Myocyte (in vitro differentiated cells): Measurements from ENCODE around the gene NRL. TPM values are rescaled to one million over a fixed set of nuclear protein-coding genes. Genes with fewer than 3 reads are reported as not detected.

Source experiments
- DNase-seq: peaks from one replicate; pipeline ENCODE4 v3.0.0-alpha.2; 2012; ENCODE audit warnings: low read depth
- total RNA-seq: library from RNA; depleted of rRNA; stranded (reverse); fragments of >200 nt; gene quantifications from 2 replicates; pipeline ENCODE4 v1.2.3, GENCODE V29; 2014

NRL gene
- total RNA-seq, 1 donor from 2014 or later = 4.5 TPM

DNA sequence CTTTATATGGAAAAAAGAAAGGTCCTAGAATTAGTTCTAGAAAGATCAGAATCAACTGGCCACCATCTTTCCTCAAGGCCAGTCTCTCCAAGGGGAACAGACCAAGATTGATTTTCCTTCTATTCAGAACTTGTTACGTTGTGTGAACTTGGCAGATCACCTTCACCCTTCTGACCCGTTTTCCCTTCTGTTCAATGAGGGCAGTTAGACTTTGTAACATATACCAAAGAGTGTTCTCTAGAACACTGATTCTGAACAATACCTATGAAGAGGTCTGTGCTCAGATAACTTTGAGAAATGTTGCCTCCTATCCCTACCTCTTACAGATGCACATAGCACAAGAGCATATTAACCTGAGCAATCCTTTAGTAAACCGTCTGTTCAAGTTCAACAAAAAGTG is 31.3 kb downstream of the NRL start:
- DNase-seq = no peak

DNA sequence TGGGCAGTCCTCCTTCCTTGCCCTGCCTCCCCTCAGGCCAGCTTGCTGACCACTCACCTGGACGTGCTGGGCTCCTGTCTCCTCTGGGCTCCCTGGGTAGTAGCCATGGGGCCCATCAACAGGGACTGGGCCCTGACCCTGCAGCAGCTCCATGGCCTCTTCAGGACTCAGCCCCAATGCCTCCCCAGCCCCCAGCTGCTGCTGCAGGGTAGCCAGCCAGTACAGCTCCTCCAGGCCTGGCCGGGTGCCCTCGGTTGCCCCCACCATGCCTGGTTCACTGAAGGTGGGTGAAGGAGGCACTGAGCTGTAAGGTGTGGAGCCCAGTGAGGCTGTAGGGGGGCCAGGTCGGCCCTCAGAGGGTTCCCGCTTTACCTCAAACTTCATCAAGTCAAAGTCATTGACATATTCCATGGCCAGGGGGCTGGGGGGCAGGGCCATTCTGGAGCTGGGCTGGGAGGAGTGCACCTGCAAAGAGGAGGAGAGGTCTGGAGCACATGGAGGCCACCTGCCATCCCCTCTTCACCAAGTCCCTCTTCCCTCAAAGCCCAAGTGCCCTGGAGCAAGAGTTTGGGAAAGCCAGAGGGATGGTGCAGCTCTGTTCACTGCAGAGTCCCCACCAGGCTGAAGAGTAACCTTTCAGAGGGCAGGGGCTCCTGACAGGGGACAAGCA is 32.2 kb downstream of the NRL start:
- DNase-seq = no peak

DNA sequence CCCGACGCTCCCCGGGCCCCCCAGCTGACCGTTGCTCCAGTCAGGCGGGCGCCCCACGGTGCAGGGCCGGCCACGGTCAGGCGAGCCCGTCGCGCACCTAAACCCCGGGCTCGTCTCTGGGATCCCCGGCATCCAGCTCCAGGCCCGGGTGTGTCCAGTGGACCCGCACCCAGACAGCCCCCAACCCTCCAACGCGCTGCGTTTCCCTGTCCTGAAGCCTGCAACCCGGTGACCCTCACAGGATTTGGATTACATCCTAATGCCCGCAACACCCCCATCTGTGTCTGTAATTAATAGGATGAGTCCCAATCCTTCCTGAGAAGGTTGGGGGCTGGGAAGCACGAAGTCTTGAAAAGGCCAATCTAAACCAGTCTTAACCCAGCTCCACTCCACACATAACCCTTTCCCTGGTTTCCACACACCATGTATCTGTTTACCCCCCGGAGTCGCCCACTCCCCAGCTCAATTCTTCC is 33.0 kb downstream of the NRL start:
- no peak for DNase-seq

DNA sequence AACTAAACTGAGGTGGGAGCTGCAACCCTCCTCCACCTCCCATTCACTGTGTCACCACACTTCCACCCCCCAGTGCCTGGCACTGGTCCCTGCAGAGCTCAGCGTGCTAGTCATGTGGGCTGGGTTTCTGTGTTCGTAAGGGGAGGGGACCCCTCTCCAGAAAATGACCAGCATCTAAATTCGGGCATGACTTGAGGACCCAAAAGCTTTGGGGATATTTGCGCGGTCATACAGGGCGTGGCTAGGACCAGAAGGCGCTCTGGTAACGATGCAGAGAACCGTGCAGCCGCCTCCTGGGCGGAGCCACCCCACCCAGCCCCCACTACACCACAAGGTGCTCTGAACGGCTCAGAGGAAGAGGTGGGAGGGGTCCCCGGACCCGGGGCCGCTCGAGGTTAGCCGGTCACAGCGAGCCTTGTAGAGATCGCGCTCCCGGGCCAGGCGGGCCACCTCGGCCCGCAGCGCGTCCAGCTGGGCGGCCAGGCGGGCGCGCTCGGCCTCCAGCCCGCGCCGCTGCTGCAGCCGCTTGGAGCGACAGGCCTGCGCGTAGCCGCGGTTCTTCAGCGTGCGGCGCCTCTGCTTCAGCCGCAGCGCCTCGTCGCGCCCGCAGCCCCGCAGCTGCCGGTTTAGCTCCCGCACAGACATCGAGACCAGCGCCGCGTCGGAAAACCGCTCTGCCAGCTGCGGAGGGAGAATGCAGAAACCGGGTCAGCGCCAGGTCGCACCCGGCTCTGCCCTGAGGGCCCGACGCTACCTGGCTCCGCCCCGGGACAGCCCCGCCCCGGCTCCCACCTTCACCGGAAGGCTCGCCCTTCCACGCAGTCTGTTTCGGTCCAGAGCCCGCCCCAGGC is 33.6 kb downstream of the NRL start:
- DNase-seq = peak; percentile 21

DNA sequence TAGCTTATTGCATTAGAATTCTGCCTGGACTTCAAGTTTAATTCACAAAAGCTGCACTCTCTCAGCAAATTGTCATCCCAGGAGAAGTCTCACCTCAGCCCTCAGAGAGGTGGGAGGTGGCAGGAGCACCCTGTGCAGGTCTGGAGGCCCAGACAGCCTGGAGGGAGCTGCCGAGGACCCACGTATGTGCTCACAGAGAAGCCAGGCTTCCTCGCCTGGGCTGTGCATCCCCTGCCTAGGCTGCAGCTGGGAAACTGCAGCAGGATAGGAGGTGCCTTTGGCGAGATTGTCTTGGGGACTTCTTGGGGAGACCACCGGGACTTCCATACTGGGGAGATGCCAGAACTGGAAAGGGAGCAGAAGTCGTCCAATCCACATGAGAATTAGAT is 34.6 kb downstream of the NRL start:
- DNase-seq = no peak

DNA sequence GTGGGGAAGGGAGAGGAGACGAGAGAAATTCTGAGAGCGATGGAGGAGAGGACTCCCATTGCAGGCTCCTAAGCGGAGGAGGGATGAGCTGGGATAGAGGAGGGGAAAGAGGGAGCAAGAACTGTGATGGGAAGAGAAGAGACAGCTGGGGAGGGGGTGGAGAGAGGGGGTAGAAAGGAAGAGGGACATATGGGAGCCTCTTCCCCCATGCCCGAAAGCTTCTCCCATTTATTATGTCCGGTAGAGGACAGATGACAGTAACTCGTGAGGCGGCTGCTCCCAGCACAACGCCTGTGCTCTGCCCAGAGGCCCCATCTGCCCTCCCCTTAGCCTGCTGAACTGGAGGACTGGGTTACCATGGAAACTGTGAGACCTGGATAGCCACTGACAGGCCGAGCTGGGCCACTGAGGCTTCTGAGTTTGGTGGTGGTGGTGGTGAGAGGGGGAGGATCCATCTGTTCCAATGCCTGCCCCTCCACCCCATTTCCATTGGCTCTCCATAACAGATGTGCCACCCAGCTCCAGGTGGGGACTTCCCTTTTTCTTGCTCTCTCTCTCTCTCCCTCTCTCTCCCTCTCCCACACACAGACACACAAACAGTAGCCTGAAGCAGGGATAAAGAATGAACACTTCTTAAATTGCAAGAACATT is 35.1 kb downstream of the NRL start:
- DNase-seq = no peak

DNA sequence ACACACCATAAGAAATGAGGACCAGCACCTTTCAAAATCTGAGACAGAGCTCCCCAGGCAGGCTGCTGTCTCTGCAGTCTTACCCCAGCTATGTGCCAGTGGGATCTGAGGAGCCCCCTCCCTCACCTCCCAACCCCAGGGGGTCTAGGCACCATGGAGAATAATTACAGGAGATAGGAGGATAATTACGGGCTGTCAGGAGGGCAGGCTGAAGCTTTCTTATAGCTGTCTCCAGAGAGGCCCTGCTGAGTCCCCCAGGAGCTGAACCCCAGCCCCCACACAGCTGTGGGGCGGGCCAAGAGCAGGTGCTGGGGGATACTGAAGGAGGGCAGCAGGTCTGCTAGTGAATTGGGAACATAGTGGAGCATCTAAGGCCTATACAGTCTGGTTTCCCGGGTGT is 36.6 kb downstream of the NRL start:
- DNase-seq = no peak

DNA sequence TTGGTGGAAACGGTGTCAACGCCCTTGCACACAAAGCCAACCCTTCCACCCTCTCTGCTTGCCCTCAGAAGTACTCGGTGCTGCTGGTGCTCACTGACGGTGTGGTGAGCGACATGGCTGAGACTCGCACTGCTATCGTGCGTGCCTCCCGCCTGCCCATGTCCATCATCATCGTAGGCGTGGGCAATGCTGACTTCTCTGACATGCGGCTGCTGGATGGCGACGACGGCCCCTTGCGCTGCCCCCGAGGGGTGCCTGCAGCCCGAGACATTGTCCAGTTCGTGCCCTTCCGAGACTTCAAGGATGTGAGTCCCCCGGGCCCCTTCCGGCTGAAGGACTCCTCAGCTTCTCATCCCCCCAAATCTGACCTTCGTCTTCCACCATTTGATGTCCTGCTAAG is 37.7 kb downstream of the NRL start:
- no peak for DNase-seq

DNA sequence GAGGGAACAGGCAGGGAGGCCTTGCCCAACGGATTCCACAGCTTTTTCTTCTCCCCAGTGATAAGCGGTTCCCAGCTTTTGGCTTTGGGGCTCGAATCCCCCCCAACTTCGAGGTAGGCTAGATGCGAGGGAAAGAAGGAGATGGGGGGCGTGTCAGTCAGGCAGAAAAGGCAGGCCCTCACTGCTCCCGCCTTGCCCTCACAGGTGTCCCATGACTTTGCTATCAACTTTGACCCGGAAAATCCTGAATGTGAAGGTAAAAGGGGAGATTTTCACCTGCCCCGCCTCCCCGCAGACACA is 38.5 kb downstream of the NRL start:
- DNase-seq = no peak

DNA sequence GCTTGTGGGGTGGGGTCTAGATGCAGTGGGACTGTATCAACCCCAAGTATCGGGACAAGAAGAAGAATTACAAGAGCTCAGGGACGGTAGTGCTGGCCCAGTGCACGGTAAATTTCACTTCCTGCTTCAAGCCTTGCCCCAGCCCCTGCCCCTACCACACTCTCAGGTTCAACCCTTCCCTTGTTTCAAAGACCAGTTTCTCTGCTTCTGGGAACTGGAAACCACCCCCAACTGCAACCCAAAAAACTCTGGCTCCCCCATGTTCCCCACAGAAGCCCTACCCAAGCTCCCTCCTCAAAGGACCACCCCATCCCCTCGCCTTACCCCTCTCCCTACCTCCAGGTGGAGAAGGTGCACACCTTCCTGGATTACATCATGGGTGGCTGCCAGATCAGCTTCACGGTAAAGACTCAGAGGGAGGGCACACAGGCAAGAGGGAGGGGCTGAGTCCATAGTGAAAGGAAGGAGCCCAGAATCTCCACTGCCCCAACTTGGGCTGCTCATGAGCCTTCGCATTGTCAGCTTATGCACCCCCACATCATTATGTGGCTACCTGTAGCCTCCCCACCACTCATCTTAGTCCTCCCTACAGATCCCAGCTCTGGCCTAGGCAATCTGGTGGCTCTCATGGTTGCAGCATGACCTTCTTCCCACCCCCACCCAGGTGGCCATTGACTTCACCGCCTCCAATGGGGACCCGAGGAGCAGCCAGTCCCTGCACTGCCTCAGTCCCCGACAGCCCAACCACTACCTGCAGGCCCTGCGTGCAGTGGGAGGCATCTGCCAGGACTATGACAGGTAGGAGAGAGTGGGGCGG is 39.1 kb downstream of the NRL start:
- DNase-seq = no peak

DNA sequence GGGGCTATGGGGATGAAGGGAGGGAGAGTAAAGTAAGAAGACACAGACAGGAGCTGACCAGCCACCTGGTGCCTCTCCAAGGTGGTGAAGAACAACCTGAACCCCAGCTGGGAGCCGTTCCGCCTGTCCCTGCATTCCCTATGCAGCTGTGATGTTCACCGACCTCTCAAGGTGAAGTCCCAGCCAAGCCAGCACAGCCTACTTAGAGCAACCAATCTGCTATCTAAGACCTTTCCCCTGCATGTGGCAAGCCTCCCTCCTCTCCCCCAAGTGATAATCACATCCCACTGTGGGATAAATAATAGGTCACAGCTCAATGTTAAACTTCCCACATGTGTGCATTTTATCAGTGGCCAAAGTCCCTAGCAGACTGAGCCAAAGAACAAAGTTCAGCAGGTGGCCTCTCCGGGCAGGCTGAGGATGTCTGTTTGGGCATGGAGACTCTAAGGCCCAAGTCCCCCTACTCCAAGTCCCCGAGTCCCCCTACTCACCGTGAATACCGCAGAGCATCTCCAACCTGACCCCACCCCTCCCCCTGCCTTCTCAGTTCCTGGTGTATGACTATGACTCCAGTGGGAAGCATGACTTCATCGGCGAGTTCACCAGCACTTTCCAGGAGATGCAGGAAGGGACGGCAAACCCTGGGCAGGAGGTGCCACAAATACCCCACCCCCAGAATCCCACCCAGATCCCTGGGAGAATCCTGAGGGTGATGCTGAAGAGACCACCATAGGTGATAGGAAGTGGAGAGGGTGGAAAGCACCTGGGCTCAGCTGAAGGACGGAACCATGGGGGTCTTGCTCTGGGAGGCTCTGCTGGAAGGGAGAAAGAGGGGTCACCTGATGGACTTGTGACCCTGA is 39.9 kb downstream of the NRL start:
- DNase-seq = no peak

DNA sequence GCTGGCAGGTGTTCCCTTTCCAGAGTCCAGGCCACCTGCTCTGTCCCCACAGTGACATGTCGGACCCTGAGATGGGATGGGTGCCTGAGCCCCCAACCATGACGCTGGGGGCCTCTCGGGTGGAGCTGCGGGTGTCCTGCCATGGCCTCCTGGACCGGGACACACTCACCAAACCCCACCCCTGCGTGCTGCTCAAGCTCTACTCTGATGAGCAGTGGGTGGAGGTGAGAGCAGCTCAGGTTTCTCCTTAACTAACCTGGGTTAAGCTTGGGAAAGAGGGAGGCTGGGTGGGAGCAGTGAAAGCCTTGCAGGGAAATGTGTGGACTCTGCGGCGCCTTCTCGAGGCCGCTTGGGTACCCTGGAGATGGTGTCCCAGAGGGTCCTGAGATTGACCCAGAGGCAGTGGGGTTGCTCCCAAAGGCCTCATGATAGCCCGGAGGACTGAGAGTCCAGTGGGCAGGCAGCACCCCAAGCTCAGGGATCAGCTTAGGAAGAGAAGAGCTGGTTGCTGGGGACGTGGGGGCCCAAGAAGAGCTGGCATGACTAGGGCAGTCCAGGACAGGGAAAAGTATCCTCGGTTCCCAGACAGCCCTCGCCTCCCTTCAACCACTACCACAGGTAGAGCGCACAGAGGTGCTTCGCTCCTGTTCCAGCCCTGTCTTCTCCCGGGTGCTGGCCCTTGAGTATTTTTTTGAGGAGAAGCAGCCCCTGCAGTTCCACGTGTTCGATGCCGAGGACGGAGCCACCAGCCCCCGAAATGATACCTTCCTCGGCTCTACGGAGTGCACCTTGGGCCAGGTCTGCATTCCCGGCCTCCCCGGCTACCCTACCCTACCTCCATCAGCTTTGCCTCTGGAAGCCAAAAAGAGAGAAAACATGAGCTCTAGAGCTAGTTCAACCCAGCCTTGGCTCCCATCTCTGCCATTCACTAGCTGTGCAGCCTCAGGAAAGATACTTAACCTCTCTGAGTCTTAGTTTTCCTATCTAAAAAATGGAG is 41.6 kb downstream of the NRL start:
- DNase-seq = no peak

DNA sequence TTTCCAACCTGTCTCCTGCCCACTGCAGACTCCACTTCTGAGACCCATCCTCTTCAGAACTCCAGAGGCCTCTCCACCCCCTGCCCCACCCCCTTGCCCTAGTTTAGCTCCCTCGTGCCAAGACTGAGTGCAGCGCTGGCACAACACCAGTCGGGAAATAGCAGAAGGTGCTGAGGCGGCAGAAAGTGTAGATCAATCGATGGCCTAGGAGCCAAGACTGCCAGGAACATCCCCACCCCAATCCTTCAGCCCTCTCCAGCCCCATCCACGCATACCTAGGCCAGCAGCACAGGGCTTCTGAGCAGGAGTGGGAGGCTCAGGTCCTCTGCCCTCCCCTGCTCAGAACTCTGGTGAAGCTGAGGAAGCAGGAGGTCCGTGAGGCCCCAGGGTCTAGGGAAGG is 42.3 kb downstream of the NRL start:
- DNase-seq = no peak

DNA sequence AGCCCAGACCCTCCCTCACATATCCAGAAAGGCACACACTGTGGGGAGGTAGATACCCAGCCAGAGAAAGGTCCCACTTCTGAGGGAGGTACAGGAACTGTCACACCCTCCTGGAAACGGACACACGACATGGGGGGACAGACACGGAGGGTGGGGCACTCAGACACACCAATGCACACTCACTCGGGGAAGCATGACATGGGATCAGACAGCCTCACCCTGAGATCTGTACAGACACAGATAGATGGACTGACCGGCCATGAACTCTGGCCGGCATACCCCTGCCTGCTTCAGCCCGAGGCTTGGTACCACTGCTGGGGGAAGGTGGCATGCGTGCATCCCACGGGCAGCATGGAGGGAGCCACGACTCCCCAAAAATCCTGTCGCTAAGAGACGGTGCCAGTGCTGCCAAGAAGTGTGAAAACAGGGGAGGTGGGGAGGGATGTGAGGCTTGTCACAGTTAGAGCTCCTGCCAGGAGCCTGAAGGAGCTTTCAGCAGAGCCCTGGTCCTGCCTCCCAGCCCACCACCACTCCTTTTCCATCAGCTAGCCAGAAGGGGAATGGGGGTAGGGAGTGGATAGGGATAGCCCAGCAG is 42.8 kb downstream of the NRL start:
- DNase-seq = no peak

DNA sequence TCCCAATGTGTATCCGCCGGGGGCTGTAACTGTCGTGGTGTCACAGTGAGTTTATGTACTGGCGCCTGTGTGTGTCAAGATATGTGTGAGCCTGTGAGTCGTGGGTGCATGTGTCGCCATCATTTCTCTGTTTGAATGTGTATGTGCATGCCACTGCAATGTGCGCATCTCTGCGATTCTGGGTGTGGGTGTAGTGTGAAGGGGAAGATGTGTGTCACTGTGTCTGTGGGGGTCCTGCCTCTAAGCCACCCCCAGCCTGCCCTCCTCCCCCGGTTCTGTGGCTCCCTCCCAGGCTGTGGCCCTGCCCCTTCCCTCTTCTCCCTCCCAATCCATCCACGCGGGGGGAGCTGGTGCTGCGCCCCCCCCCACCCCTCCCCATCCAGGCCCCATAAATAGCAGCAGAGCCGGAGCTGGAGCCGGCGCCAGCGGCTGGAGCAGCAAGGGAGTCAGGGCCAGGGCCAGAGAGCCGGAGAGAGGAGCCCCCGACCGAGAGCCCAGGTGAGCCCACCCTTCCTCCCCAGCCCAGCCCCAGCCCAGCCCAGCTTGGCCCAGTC is 43.5 kb downstream of the NRL start, which contains the start of gene CPNE6:
Gene CPNE6 (plus strand): TSS at position 419 of the 554 bp plus-strand sequence. CDS start 1,375 bp downstream, outside the sequence.
- no peak for DNase-seq

DNA sequence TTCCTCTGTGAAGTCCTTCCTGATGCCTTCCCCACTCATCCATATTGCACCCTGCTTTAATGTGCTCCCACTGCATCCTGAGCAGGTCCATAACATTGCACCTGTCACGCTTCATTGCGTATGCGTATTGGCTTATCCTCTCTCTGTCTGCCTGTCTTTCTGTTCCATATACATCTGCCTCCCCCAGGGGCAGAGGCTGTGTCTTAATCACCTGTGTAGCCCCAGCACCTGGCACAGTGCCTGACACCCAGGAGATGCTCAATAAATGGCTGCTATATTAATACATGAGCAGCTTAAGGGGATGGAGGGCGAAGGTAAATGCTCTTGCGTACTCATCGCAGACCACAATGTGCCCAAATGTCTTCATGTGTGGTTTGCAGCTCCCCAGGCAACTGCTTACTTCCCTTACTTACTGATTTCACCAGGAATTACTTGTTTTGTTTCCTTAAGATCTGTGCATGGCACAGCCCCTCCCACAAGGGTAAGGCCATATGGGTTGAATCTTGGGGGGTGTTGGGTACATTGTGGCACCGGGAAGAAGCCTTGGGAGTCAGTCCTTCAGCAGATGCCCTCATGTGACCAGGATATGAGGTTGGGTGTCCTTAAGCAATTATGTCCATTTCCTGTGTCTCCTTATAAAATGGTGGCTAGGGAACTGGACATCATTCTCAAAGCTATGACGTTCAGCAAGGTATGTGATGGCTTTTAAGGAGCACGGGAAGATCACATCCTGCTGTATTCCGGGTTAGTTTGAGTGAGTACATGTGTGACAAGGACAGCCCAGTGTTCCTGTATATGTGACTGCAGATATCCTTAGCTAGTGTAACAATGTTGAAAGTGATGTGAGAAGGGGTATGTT is 44.2 kb downstream of the NRL start:
- no peak for DNase-seq

DNA sequence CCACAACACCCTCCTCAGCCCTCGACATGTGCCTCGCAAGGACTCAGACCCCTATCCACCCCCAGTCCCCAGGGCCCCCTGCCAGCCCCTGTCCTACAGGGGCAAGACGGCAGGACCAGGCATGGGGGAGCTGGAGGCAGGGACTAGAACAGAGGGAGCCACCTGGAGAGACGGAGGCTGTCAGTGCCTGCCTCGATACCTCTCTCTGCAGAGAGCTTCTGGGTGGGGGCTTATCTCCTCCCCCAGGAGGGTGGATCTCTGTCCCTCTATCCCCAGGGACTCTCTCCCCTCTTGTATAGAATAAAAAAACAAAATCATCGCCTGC is 45.4 kb downstream of the NRL start:
- DNase-seq = no peak
